Measurements from ENCODE around the gene HRH4. TPM values are rescaled to one million over a fixed set of nuclear protein-coding genes. Genes with fewer than 3 reads are reported as not detected.

HRH4 gene
- total and polyA plus RNA-seq, 2 donors (not counting 1 experiment from before 2014, with no cell fraction given), result 0.03 to 0.07 TPM

GRCh38 chr18:24474406-24474805 lies 14.0 kb downstream of the HRH4 start:
- 100% methylated on average over 1 of the region's 2 CpGs for WGBS (ENCODE audit: insufficient coverage)
- no peak for TF ChIP-seq EZH2 (IDR thresholded peaks at IDR 0.05; ENCODE audit: borderline replicate concordance, insufficient read depth, low read depth, low read length, poor library complexity, severe bottlenecking)
- TF ChIP-seq CTCF (IDR thresholded peaks at IDR 0.05), result no peak

GRCh38 chr18:24475926-24476589 lies 15.6 kb downstream of the HRH4 start:
- H3K36me3 ChIP-seq (replicated peaks in 1 of 2; ENCODE audit: control extremely low read depth in 1 of 2, control insufficient read depth in 1 of 2, extremely low read depth in 1 of 2, insufficient read depth in 2 of 2, low read length in 1 of 2), result no peaks in the 10 kb centered on the region
- WGBS (ENCODE audit: insufficient coverage), result no CpG with 5 or more reads among the region's 6 CpGs
- no peaks in the 10 kb centered on the region for H3K4me1 Mint-ChIP-seq
- H3K27me3 Mint-ChIP-seq, result no peaks in the 10 kb centered on the region
- no peak overlapping the region for H3K27ac ChIP-seq (ENCODE audit: low read length in 2 of 2)
- H3K27ac Mint-ChIP-seq, result no peak overlapping the region
- no peaks in the 10 kb centered on the region for H3K27me3 ChIP-seq (replicated peaks in 1 of 4; ENCODE audit: control extremely low read depth in 1 of 4, control insufficient read depth in 3 of 4, insufficient read depth in 4 of 4, low read length in 3 of 4)
- ATAC-seq (ENCODE audit: low read depth) (no peak), DNase-seq (no peak)
- ChIA-PET CTCF (interaction anchor here (1.3 kb wide), 1 partner anchor 10 kb away, joined by 3 read pairs; no protein-coding TSS in a partner anchor), POLR2A (no interaction called here)
- H3K9me3 Mint-ChIP-seq (ENCODE audit: insufficient read depth), result peaks cover 3% of the 10 kb centered on the region
- TF ChIP-seq EZH2 (IDR thresholded peaks at IDR 0.05; ENCODE audit: borderline replicate concordance, insufficient read depth, low read depth, low read length, poor library complexity, severe bottlenecking) (no peak), CTCF (IDR thresholded peaks at IDR 0.05) (no peak)
- intact Hi-C loops (cut with micrococcal nuclease), result no loop called here
- no peak overlapping the region for H3K4me2 ChIP-seq (replicated peaks; ENCODE audit: low read depth, low read length, poor library complexity, severe bottlenecking)
- no peak overlapping the region for H3K4me3 ChIP-seq (ENCODE audit: control extremely low read depth in 1 of 5, extremely low read depth in 1 of 5, insufficient read depth in 1 of 5, low read depth in 2 of 5, low read length in 4 of 5)
- H3K4me1 ChIP-seq (ENCODE audit: control insufficient read depth in 2 of 2, insufficient read depth in 2 of 2, low read length in 2 of 2), result no peaks in the 10 kb centered on the region
- H2AFZ ChIP-seq (ENCODE audit: insufficient read depth, low read depth, low read length, poor library complexity, severe bottlenecking), result no peak overlapping the region
- H4K20me1 ChIP-seq (ENCODE audit: control insufficient read depth, insufficient read depth, low read length, poor library complexity, severe bottlenecking), result no peaks in the 10 kb centered on the region
- peaks cover 0 to 4% (median 1%) of the 10 kb centered on the region in 3 donors for H3K9me3 ChIP-seq (ENCODE audit: control extremely low read depth in 1 of 3, control insufficient read depth in 2 of 3, insufficient read depth in 1 of 3, low read length in 2 of 3)
- H3K4me3 Mint-ChIP-seq, result no peak overlapping the region
- no peaks in the 10 kb centered on the region for H3K79me2 ChIP-seq (ENCODE audit: control insufficient read depth, insufficient read depth, low read length)
- H3K9ac ChIP-seq (ENCODE audit: low read length), result no peak overlapping the region

More at GRCh38 chr18:24474406-24474805, 14.0 kb downstream of the HRH4 start:
- no peak overlapping the region for H2AFZ ChIP-seq (ENCODE audit: insufficient read depth, low read depth, low read length, poor library complexity, severe bottlenecking)
- H3K4me1 ChIP-seq (ENCODE audit: control insufficient read depth in 2 of 2, insufficient read depth in 2 of 2, low read length in 2 of 2), result no peaks in the 10 kb centered on the region
- Mint-ChIP-seq H3K27ac (no peak overlapping the region), H3K4me1 (no peaks in the 10 kb centered on the region), H3K27me3 (no peaks in the 10 kb centered on the region), H3K4me3 (no peak overlapping the region), H3K9me3 (ENCODE audit: insufficient read depth) (no peaks in the 10 kb centered on the region)
- no peak overlapping the region for H3K4me3 ChIP-seq (ENCODE audit: control extremely low read depth in 1 of 5, extremely low read depth in 1 of 5, insufficient read depth in 1 of 5, low read depth in 2 of 5, low read length in 4 of 5)
- no peaks in the 10 kb centered on the region for H3K27me3 ChIP-seq (replicated peaks in 1 of 4; ENCODE audit: control extremely low read depth in 1 of 4, control insufficient read depth in 3 of 4, insufficient read depth in 4 of 4, low read length in 3 of 4)
- no peak overlapping the region for H3K27ac ChIP-seq (ENCODE audit: low read length in 2 of 2)
- CTCF ChIA-PET, result interaction anchor here (1.2 to 1.7 kb wide), 3 partner anchors 9 to 14 kb away, joined by 4 to 7 read pairs (median 4); no protein-coding TSS in a partner anchor
- no peak overlapping the region for H3K4me2 ChIP-seq (replicated peaks; ENCODE audit: low read depth, low read length, poor library complexity, severe bottlenecking)
- H3K9ac ChIP-seq (ENCODE audit: low read length), result no peak overlapping the region
- H3K36me3 ChIP-seq (replicated peaks in 1 of 2; ENCODE audit: control extremely low read depth in 1 of 2, control insufficient read depth in 1 of 2, extremely low read depth in 1 of 2, insufficient read depth in 2 of 2, low read length in 1 of 2), result no peaks in the 10 kb centered on the region
- H4K20me1 ChIP-seq (ENCODE audit: control insufficient read depth, insufficient read depth, low read length, poor library complexity, severe bottlenecking), result no peaks in the 10 kb centered on the region
- POLR2A ChIA-PET, result no interaction called here
- DNase-seq (no peak), ATAC-seq (ENCODE audit: low read depth) (no peak)
- no peaks in the 10 kb centered on the region for H3K79me2 ChIP-seq (ENCODE audit: control insufficient read depth, insufficient read depth, low read length)
- H3K9me3 ChIP-seq (ENCODE audit: control extremely low read depth in 1 of 3, control insufficient read depth in 2 of 3, insufficient read depth in 1 of 3, low read length in 2 of 3), result no peaks in the 10 kb centered on the region
- intact Hi-C loops (cut with micrococcal nuclease), result no loop called here
